HL-60 (cell line): Measurements from ENCODE around the gene PWWP2B.

Experiments
- DNase-seq, 2 experiments: peaks; one replicate each; pipeline ENCODE4 v3.0.0-alpha.2; 2010 to 2020; ENCODE audit warnings: low read depth in 1 of 2, low spot score in 1 of 2
- H3K27ac ChIP-seq: fragments of 250-450 bp; sonication (Bioruptor Pico); replicated peaks from 2 replicates; pipeline ENCODE4 v1.5.1; 2020; ENCODE audit warnings: mild to moderate bottlenecking, moderate library complexity
- H3K27me3 ChIP-seq: fragments of 250-450 bp; sonication (Bioruptor Pico); 2 replicates; pipeline ENCODE4 v1.5.1; 2021; ENCODE audit warnings: mild to moderate bottlenecking, moderate library complexity; ENCODE audit not compliant: insufficient read depth, poor library complexity, severe bottlenecking
- H3K4me3 ChIP-seq: replicated peaks from 2 replicates; pipeline ENCODE4 v1.5.1; 2011; ENCODE audit warnings: mild to moderate bottlenecking, control low read depth, low read length; ENCODE audit not compliant: insufficient read depth
- GABPA ChIP-seq: IDR thresholded peaks from 2 replicates; pipeline ENCODE4 v1.6.1; 2012; ENCODE audit warnings: low read depth
- POLR2AphosphoS5 ChIP-seq: IDR thresholded peaks from 2 replicates; pipeline ENCODE4 v1.6.1; 2012; ENCODE audit warnings: low read depth
- REST ChIP-seq: IDR thresholded peaks from 2 replicates; pipeline ENCODE4 v1.6.1; 2012; ENCODE audit warnings: low read depth; ENCODE audit not compliant: insufficient replicate concordance
- SPI1 ChIP-seq: IDR thresholded peaks from 2 replicates; pipeline ENCODE4 v1.6.1; 2012; ENCODE audit warnings: low read depth, mild to moderate bottlenecking, borderline replicate concordance
- TF ChIP-seq, protein P1 (sequence below): IDR thresholded peaks from one replicate; pipeline ENCODE4 v1.5.1; 2011; ENCODE audit warnings: low read length, control low read depth, inconsistent platforms; ENCODE audit not compliant: insufficient read depth

The PWWP2B gene

GRCh38 chr10:132439025-132439388 lies 42.0 kb downstream of the PWWP2B start:
- TF ChIP-seq REST (no peak), SPI1 (no peak), GABPA (no peak), POLR2AphosphoS5 (no peak)
- TF ChIP-seq, protein P1, sequence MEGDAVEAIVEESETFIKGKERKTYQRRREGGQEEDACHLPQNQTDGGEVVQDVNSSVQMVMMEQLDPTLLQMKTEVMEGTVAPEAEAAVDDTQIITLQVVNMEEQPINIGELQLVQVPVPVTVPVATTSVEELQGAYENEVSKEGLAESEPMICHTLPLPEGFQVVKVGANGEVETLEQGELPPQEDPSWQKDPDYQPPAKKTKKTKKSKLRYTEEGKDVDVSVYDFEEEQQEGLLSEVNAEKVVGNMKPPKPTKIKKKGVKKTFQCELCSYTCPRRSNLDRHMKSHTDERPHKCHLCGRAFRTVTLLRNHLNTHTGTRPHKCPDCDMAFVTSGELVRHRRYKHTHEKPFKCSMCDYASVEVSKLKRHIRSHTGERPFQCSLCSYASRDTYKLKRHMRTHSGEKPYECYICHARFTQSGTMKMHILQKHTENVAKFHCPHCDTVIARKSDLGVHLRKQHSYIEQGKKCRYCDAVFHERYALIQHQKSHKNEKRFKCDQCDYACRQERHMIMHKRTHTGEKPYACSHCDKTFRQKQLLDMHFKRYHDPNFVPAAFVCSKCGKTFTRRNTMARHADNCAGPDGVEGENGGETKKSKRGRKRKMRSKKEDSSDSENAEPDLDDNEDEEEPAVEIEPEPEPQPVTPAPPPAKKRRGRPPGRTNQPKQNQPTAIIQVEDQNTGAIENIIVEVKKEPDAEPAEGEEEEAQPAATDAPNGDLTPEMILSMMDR: no peak
- H3K27me3 ChIP-seq: no peaks in the 10 kb centered on the region
- no peak overlapping the region for H3K4me3 ChIP-seq
- no peak for DNase-seq
- no peak overlapping the region for H3K27ac ChIP-seq

DNA sequence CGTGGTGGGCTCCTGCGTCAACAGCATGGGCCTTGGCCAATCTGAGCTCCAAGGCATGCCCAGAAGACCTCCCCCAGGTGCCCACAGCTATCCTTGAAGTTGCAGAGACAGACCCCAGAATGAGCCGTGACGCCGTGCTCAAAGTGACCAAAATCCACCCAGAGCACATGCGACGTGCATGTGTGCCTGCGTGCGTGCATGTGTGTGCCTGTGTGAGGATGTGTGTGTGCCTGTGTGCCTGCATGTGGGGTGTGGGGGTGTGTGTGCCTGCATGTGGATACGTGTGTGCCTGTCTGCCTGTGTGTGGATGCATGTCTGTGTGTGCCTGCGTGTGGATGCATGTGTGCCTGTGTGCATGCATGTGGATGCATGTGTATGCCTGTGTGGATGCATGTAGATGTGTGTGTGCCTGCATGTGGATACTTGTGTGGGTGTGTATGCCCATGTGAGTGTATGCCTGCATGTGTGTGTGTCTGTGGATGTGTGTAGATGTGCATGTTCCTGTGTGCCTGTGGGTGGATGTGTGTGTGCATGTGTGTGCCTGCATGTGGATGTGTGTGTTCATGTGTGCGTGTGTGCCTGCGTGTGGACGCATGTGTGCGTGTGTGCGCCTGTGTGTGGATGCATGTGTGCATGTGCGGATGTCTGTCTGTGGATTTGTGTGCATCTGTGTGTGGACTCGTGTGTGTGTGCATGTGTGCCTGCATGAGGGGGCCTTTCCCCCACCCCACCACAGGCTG lies 42.6 kb downstream of the PWWP2B start:
- no peak overlapping the region for H3K4me3 ChIP-seq
- TF ChIP-seq GABPA (no peak), REST (no peak), POLR2AphosphoS5 (no peak), SPI1 (no peak)
- TF ChIP-seq, protein P1: no peak
- H3K27ac ChIP-seq: no peak overlapping the region
- no peak for DNase-seq
- H3K27me3 ChIP-seq: no peaks in the 10 kb centered on the region

DNA sequence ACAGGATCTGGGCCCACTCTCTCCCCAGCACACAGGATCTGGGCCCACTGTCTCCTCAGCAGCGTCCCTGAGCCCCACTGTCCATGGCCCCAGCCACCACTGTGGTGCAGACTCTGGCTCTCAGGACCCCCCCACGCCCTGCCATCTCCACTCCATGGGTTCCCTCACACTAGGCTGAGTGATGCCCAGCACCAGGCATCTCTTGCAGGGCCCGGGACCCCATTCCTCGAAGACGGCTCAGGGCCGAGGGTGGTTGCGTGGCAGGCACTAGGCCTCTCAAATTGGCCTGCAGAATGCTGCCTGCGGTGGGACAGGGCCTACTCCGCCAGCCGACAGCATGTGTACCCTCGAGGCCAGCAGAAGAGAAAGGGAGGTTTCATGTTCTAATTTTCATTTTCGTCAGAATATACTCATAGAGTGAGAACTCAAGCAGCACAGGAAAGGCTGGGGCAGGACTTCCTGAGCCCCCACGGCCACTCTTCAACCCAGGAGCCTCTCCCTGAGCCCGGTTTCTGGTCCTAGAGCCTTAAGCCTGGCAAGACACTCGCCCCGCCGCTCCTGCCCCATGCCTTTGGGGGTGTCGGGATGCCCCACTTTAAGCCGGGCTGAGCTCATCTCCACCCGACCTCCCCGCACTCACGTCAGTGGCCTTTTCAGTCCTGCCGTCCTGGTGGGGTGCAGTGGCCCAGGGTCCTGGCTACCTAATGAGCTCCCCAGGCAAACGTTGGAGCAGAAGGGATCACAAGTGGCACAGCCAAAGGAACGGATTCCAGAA lies 44.0 kb downstream of the PWWP2B start:
- no peak for DNase-seq
- Histone ChIP-seq H3K27ac (no peak overlapping the region), H3K4me3 (no peak overlapping the region), H3K27me3 (no peaks in the 10 kb centered on the region)
- TF ChIP-seq REST (no peak), SPI1 (no peak), POLR2AphosphoS5 (no peak), GABPA (no peak)
- TF ChIP-seq, protein P1: no peak
